ENCODE results near the gene PRDX5. TPM values are rescaled to one million over a fixed set of nuclear protein-coding genes. Genes with fewer than 3 reads are reported as not detected.
A peak's percentile ranks its signal among the peaks of the same experiment; 100 is the strongest.

Gene PRDX5
- polyA plus RNA-seq, 3 donors = 175 to 197 (median 195) TPM

GRCh38 chr11:64289002-64289564 lies 28.8 kb upstream of the PRDX5 start:
- DNase-seq (ENCODE audit: low read depth in 3 of 3, low spot score in 2 of 3) = no peak

- no peak for DNase-seq (ENCODE audit: low read depth in 3 of 3, low spot score in 2 of 3)
These were observed 27.3 kb upstream of the PRDX5 start for GRCh38 chr11:64290352-64291261.

DNA sequence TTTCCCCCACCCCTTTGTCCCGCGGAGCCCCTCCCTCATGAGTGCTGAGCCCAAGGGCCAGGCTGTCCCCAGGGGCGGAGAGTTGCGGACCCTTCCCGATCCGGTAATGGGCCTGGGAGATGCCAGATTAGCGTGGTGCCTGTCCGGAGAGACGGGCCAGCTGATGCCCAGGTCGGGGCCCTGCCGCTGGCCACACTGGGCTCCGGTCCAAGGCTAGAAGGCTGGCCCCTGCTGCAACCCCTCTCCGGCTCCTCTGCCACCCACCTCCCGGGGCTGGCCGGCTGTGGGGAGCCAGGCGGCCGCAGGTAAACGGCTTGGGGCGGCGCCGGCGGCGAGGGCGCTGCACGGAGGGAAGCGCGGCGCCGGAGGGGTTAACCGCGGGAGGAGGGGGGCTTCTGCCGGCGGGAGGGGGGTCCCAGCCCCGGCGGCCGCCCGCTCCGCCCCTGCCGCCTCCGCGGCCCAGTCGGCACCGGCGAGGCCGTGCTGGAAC lies 26.6 kb upstream of the PRDX5 start, which contains the start of gene KCNK4:
Gene KCNK4 (plus strand): TSS at position 41 of the 490 bp plus-strand sequence. CDS start 1,717 bp downstream, outside the sequence.
- DNase-seq (ENCODE audit: low read depth in 3 of 3, low spot score in 2 of 3) = no peak

- no peak for DNase-seq (ENCODE audit: low read depth in 3 of 3, low spot score in 2 of 3)
These were observed 26.0 kb upstream of the PRDX5 start for GRCh38 chr11:64291752-64292459.

- no peak for DNase-seq (ENCODE audit: low read depth in 3 of 3, low spot score in 2 of 3)
These were observed 25.3 kb upstream of the PRDX5 start for GRCh38 chr11:64292460-64293254.

GRCh38 chr11:64294774-64295173 lies 23.1 kb upstream of the PRDX5 start:
- no peak for DNase-seq (ENCODE audit: low read depth in 3 of 3, low spot score in 2 of 3)

- no peak for DNase-seq (ENCODE audit: low read depth in 3 of 3, low spot score in 2 of 3)
These were observed 22.2 kb upstream of the PRDX5 start for GRCh38 chr11:64295760-64296159.

DNA sequence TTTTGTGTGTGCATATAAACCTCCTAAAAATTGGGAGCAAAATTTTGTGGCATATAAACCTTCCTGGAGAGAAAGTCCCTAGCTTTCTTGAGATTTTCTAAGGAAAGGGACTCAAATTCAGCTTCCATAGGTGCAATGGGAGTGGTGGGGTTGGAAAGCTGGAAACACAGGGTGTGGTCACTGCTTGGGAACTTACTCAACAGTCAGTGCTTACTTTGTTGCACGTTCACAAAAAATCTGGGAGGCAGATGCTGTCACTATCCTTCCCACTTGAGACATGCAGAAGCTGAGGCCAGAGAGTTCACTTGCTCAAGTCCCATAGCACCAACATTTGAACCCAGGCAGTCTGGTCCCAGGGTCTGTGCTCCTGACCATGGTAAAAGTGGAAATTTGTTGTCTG lies 21.7 kb upstream of the PRDX5 start:
- no peak for DNase-seq (ENCODE audit: low read depth in 3 of 3, low spot score in 2 of 3)

GRCh38 chr11:64296830-64297698 lies 20.9 kb upstream of the PRDX5 start:
- no peak for DNase-seq (ENCODE audit: low read depth in 3 of 3, low spot score in 2 of 3)

DNA sequence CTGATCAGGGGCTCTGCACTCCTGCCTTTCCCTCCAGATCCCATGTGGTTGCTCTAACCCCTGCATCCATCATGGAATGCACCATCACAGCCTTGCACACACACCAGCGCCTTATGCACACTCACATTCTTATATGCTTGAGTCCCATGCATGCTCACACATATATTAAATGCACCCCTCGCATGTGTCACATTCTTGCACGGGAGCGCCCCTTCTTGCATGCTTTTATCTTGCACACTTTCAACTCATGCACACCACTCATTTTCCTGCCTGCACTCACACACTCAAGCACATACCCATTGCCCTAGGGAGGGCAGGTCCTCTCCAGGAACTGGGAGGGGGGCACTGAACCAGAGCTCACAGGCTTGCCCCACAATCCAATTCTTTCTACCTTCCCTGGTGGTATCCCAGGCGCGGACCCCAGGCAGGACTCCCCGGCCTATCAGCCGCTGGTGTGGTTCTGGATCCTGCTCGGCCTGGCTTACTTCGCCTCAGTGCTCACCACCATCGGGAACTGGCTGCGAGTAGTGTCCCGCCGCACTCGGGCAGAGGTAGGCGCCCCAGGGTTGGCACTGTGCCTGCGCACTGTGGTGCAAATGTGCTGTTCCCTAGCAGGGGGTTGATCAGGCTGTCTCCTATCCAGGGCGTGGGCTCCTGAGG lies 20.1 kb upstream of the PRDX5 start:
- no peak for DNase-seq (ENCODE audit: low read depth in 3 of 3, low spot score in 2 of 3)

DNA sequence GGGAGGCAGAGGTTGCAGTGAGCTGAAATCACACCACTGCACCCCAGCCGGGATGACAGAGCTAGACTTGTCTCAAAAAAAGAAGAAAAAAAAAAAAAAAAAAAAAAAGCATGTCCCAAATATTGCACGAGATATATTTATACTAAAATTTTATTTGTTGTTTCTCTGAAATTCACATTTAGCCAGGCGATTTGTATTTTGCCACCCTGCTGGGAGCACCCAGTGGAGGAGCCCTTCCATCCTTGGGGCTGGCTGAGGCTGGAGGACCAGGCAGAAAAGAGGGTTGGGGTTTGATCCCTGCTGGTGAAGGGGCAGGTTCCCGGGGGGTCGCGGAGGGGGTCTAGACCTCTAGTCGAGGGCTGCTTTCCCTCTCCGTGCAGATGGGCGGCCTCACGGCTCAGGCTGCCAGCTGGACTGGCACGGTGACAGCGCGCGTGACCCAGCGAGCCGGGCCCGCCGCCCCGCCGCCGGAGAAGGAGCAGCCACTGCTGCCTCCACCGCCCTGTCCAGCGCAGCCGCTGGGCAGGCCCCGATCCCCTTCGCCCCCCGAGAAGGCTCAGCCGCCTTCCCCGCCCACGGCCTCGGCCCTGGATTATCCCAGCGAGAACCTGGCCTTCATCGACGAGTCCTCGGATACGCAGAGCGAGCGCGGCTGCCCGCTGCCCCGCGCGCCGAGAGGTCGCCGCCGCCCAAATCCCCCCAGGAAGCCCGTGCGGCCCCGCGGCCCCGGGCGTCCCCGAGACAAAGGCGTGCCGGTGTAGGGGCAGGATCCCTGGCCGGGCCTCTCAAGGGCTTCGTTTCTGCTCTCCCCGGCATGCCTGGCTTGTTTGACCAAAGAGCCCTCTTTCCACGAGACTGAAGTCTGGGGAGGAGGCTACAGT lies 18.7 kb upstream of the PRDX5 start:
- DNase-seq (ENCODE audit: low read depth in 3 of 3, low spot score in 2 of 3) = no peak

GRCh38 chr11:64299847-64300648 lies 17.9 kb upstream of the PRDX5 start, which contains the start of gene CATSPERZ:
Gene CATSPERZ, plus strand, starts transcription at chr11:64300358. Its CDS starts 53 bp downstream, at chr11:64300411.
- no peak for DNase-seq (ENCODE audit: low read depth in 3 of 3, low spot score in 2 of 3)

DNA sequence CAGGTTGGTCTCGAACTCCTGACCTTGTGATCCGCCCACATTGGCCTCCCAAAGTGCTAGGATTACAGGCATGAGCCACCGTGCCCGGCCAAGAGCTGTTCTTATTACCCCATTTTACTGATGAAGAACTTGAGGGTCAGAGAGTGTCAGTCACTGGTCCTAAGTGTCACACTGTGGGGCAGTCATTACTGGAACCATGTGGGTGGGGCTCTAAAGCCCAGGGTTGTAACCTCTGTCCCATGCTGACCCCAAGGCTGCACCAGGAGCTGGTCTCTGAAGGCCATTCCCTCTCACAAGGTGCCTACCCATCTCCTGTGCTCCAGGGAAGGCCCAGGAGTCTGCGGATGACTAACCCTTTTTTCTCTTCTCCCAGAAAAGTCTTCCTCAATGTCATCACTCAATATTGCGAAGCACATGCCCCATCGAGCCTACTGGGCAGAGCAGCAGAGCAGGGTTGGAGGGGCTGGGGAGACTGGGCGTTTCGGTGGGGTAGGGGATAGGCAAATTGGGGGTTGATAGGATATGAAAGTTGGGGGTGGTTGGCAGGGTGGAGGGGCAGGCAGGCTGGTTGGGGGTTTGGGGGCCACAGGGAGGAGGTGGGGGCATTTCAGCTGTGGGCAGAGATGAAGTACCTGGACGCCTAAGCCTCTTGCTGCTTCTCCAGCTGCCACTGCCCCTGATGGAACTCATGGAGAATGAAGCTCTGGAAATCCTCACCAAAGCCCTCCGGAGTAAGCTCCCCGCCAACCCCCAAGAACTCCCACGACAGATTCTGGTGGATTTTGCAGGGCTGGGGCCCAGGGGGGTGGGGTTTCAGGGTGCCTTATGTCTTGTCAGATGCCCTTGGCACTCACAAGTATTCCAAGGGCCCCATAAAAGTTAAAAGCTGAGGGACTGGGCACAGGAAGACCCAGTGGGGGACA lies 14.6 kb upstream of the PRDX5 start:
- no peak for DNase-seq (ENCODE audit: low read depth in 3 of 3, low spot score in 2 of 3)

DNA sequence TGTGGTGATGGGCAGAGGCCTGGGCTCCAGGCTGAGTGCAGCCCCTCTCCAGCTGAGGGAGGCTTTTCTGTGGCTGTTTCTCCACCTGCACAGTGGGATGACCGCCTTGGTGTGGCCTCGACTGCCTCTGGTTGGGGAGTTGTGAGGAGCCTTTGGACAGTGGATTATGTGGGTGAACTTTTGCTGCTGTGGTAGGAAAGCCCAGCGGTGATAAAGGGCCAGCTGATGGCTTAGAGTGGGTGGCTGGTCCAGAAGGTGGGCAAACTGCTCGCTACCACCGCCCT lies 13.9 kb upstream of the PRDX5 start:
- no peak for DNase-seq (ENCODE audit: low read depth in 3 of 3, low spot score in 2 of 3)

- peak in 2 of 3 donors; percentile 67 to 77 for DNase-seq (ENCODE audit: low read depth in 3 of 3, low spot score in 2 of 3)
These were observed 13.4 kb upstream of the PRDX5 start for GRCh38 chr11:64304316-64305072.
